ENCODE results near the gene COPZ2.

- peak; percentile 74 to 96 (median 85) for TF ChIP-seq CTCF (IDR thresholded peaks at IDR 0.05)
- TF ChIP-seq POLR2A (IDR thresholded peaks at IDR 0.05) = no peak
Measured at GRCh38 chr17:48074322-48075081, 36.9 kb upstream of the COPZ2 start.
